Activated T-helper 1 cell treated with anti-CD3 and anti-CD28 coated beads, Interleukin-2, amount 50 U/mL, for 16 hours (primary cell): ENCODE measurements around the gene SLC9A4.

Experiments
- DNase-seq, 2 donors: peaks; one replicate each; pipeline ENCODE4 v3.0.0-alpha.2; 2020; ENCODE audit warnings: low read depth in 1 of 2, low spot score in 1 of 2

SLC9A4 gene

GRCh38 chr2:102453501-102453900, 19.5 kb upstream of the SLC9A4 start:
- DNase-seq, result no peak

GRCh38 chr2:102455061-102455670, 17.9 kb upstream of the SLC9A4 start:
- DNase-seq, result no peak

- DNase-seq, result no peak
Observed at GRCh38 chr2:102460467-102460866, 12.6 kb upstream of the SLC9A4 start.

GRCh38 chr2:102461188-102461587, 11.8 kb upstream of the SLC9A4 start:
- no peak for DNase-seq

GRCh38 chr2:102463160-102463559, 9.9 kb upstream of the SLC9A4 start:
- DNase-seq, result no peak

GRCh38 chr2:102470168-102470567, 2.9 kb upstream of the SLC9A4 start:
- DNase-seq, result no peak

- no peak for DNase-seq
Observed at GRCh38 chr2:102473631-102474030, 605 bp downstream of the SLC9A4 start.

- DNase-seq, result no peak
Observed at GRCh38 chr2:102474785-102475184, 1.8 kb downstream of the SLC9A4 start.

- no peak for DNase-seq
Observed at GRCh38 chr2:102478686-102479470, 5.9 kb downstream of the SLC9A4 start.

GRCh38 chr2:102480285-102481195, 7.5 kb downstream of the SLC9A4 start:
- no peak for DNase-seq

GRCh38 chr2:102481931-102482330, 8.9 kb downstream of the SLC9A4 start:
- DNase-seq, result no peak

GRCh38 chr2:102483086-102483485, 10.1 kb downstream of the SLC9A4 start:
- DNase-seq, result no peak

GRCh38 chr2:102484310-102485061, 11.5 kb downstream of the SLC9A4 start:
- DNase-seq, result no peak

- no peak for DNase-seq
Observed at GRCh38 chr2:102485147-102485785, 12.2 kb downstream of the SLC9A4 start.

- no peak for DNase-seq
Observed at GRCh38 chr2:102486941-102487702, 14.1 kb downstream of the SLC9A4 start.

- DNase-seq, result no peak
Observed at GRCh38 chr2:102487761-102488462, 14.9 kb downstream of the SLC9A4 start.

- DNase-seq, result no peak
Observed at GRCh38 chr2:102489646-102490045, 16.6 kb downstream of the SLC9A4 start.

- DNase-seq, result no peak
Observed at GRCh38 chr2:102492006-102492405, 19.0 kb downstream of the SLC9A4 start.

- DNase-seq, result no peak
Observed at GRCh38 chr2:102494570-102494969, 21.5 kb downstream of the SLC9A4 start.
